Epithelial cell of proximal tubule (primary cell): ENCODE measurements around the gene ZWILCH. TPM values are rescaled to one million over a fixed set of nuclear protein-coding genes. Genes with fewer than 3 reads are reported as not detected.

Source experiments
- DNase-seq: peaks from one replicate; pipeline ENCODE4 v3.0.0-alpha.2; 2011; ENCODE audit warnings: low read depth
- H3K4me3 ChIP-seq: 2 replicates; pipeline ENCODE4 v1.5.1; 2011; ENCODE audit warnings: low read depth, mild to moderate bottlenecking, low read length
- total RNA-seq: library from RNA; depleted of rRNA; stranded (reverse); fragments of >200 nt; gene quantifications from 2 replicates; pipeline ENCODE4 v1.2.3, GENCODE V29; 2015
- TF ChIP-seq, protein P1 (sequence below): conservative IDR thresholded peaks from 2 replicates; pipeline ENCODE4 v1.5.1; 2012; ENCODE audit warnings: low read depth, mild to moderate bottlenecking, low read length

The ZWILCH gene
- total RNA-seq, 1 donor from 2014 or later, result 30.6 TPM

DNA sequence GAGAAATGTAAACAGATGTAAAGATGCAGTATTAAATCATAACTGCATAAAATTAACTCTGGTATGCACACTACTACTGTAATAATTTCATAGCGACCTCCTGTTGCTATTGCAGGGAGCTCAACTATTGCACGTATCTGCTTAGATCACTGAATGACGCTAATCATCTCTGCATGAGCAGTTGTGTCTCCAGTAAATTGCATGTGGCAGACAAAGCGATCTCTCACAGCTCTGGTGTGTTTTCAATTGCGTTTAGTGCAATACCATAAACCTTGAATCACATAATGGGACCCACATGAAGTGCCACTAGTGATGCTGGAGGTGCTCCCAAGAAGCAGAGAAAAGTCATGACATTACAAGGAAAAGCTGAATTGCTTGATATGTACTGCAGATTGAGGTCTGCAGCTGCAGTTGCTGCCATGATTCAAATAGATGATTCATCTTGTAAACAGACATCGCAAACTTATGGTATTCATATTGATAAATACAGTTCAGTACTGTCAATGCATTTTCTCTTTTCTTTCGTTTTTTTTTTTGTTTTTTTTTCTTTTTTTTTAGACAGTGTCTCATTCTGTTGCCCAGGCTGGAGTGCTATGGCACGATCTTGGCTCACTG is 90.9 kb downstream of the ZWILCH start:
- DNase-seq, result no peak
- no peak overlapping the region for H3K4me3 ChIP-seq
- TF ChIP-seq, protein P1, sequence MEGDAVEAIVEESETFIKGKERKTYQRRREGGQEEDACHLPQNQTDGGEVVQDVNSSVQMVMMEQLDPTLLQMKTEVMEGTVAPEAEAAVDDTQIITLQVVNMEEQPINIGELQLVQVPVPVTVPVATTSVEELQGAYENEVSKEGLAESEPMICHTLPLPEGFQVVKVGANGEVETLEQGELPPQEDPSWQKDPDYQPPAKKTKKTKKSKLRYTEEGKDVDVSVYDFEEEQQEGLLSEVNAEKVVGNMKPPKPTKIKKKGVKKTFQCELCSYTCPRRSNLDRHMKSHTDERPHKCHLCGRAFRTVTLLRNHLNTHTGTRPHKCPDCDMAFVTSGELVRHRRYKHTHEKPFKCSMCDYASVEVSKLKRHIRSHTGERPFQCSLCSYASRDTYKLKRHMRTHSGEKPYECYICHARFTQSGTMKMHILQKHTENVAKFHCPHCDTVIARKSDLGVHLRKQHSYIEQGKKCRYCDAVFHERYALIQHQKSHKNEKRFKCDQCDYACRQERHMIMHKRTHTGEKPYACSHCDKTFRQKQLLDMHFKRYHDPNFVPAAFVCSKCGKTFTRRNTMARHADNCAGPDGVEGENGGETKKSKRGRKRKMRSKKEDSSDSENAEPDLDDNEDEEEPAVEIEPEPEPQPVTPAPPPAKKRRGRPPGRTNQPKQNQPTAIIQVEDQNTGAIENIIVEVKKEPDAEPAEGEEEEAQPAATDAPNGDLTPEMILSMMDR, result no peak

DNA sequence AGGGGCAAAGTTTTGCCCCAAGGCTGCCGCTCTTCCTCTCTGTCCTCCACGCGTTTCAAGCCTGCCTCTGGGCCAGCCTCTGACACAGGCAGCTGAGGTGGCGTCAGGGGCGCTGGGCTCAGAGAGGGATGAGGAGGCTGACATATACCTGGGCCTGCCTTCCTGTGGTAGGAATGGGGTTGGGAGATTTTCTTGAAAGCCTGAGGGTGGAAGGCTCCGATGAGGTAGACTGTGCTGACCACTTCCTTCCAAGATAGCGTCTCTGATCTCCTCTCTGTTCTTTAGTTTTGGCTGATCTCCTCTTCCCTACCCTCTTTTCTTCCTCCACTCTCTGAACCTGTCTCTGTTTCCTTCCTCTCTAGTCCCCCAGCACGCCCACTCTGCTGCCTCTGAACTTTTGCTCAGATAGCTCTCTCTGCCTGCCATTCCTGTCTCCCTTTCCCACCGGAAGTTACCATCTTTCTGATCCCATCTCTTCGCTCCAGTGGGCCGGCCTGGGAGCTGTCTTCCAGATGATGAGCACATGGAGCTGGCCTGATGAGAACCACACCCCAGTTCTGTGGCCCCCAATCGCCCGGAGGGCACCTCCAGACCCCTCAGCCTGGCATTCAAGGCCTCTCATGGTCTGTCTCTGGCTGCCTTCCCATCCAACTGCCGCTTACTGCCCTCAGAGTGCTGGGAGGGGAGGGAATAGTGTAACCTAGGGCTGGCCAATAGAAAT is 93.1 kb downstream of the ZWILCH start:
- H3K4me3 ChIP-seq, result no peak overlapping the region
- TF ChIP-seq, protein P1, result no peak
- no peak for DNase-seq

Other genes starting within 250 kb of the ZWILCH start
- 15.9 and 26.0 TPM in 2 replicates for gene DIS3L, start 211.8 kb upstream of the ZWILCH start, total RNA-seq
- 6.8 and 16.8 TPM in 2 replicates for gene TIPIN, start 148.6 kb upstream of the ZWILCH start, total RNA-seq
- gene MAP2K1, start 118.4 kb upstream of the ZWILCH start, total RNA-seq, result 66.7 and 84.3 TPM in 2 replicates
- gene SNAPC5, start 7.6 kb upstream of the ZWILCH start, total RNA-seq, result 13.2 and 24.5 TPM in 2 replicates
- gene RPL4, start 471 bp upstream of the ZWILCH start, total RNA-seq, result 2,957 and 5,028 TPM in 2 replicates
- gene LCTL, start 60.7 kb downstream of the ZWILCH start, total RNA-seq, result 0.23 and 0.80 TPM in 2 replicates
- 10.8 and 22.1 TPM in 2 replicates for gene SMAD6, start 196.9 kb downstream of the ZWILCH start, total RNA-seq